T-cell (primary cell): ENCODE data around the gene HK1. TPM values are rescaled to one million over a fixed set of nuclear protein-coding genes. Genes with fewer than 3 reads are reported as not detected.

Experiments
- ATAC-seq, 4 experiments: fragments of 200-7000 bp in 3 of 4; fragments of 150-1000 bp in 1 of 4; cut with Tn5 transposase; replicated peaks in 1 of 4; 1 replicate in 3 of 4; 2 replicates in 1 of 4; pipeline ENCODE4 v1.10.0; 2021; ENCODE audit warnings: moderate library complexity in 3 of 4, mild to moderate bottlenecking in 2 of 4, moderate number of reproducible peaks in 1 of 4
- CTCF ChIA-PET, 2 donors: fragments of 300-600 bp; sonication (Branson Sonifier 250); formaldehyde crosslinking; loops; one replicate each; lab custom pipeline; 2022; ENCODE audit warnings: antibody characterized with exemption in 2 of 2; lab: Charles Lee
- POLR2A ChIA-PET, 2 donors: fragments of 300-600 bp; sonication (Branson Sonifier 250); formaldehyde crosslinking; loops; one replicate each; lab custom pipeline; 2022; ENCODE audit warnings: antibody characterized with exemption in 2 of 2; lab: Charles Lee
- DNase-seq, 35 experiments: peaks; one replicate each; pipeline versions ENCODE4 v3.0.0 to v3.0.0-alpha.2; 2013 to 2023
- H3K27ac ChIP-seq: one replicate; pipeline ENCODE4 v1.5.1; 2013; ENCODE audit warnings: low read length
- H3K27me3 ChIP-seq, 2 experiments: replicated peaks in 1 of 2; 1 replicate in 1 of 2; 2 replicates in 1 of 2; pipeline versions ENCODE4 v1.6.1 to v1.7.0; 2013; ENCODE audit warnings: low read length in 1 of 2, mixed read lengths in 1 of 2; ENCODE audit not compliant: control insufficient read depth in 2 of 2, insufficient read depth in 2 of 2; ENCODE audit errors: extremely low read depth in 1 of 2
- H3K36me3 ChIP-seq, 2 donors: 1 replicate in 1 of 2; 2 replicates in 1 of 2; pipeline versions ENCODE4 v1.6.1 to v1.7.0; 2013; ENCODE audit warnings: low read length in 1 of 2; ENCODE audit not compliant: control insufficient read depth in 2 of 2, insufficient read depth in 1 of 2; ENCODE audit errors: extremely low read depth in 1 of 2
- H3K4me1 ChIP-seq, 2 experiments: 1 replicate in 1 of 2; 2 replicates in 1 of 2; pipeline versions ENCODE4 v1.6.1 to v1.7.0; 2013; ENCODE audit warnings: low read length in 2 of 2, mixed read lengths in 1 of 2; ENCODE audit not compliant: insufficient read depth in 2 of 2, control insufficient read depth in 1 of 2; ENCODE audit errors: extremely low read depth in 1 of 2
- H3K4me3 ChIP-seq, 2 donors: 1 replicate in 1 of 2; 2 replicates in 1 of 2; pipeline versions ENCODE4 v1.5.1 to v1.7.0; 2013; ENCODE audit warnings: mild to moderate bottlenecking in 2 of 2, low read length in 1 of 2, moderate library complexity in 1 of 2; ENCODE audit not compliant: control insufficient read depth in 1 of 2; ENCODE audit errors: extremely low read depth in 1 of 2
- H3K9me3 ChIP-seq: 2 replicates; pipeline ENCODE4 v1.7.0; 2013
- H3K27ac Mint-ChIP-seq, 2 donors: one replicate each; pipeline ENCODE4 v1.8.0; 2020 to 2021; ENCODE audit warnings: mild to moderate bottlenecking in 2 of 2, mixed read lengths in 2 of 2
- H3K27me3 Mint-ChIP-seq, 2 donors: one replicate each; pipeline ENCODE4 v1.8.0; 2021 to 2022; ENCODE audit warnings: mixed read lengths in 2 of 2
- H3K36me3 Mint-ChIP-seq: one replicate; pipeline ENCODE4 v1.8.0; 2021; ENCODE audit warnings: mixed read lengths
- H3K4me1 Mint-ChIP-seq, 3 donors: one replicate each; pipeline ENCODE4 v1.8.0; 2020 to 2022; ENCODE audit warnings: mixed read lengths in 3 of 3, mild to moderate bottlenecking in 1 of 3
- H3K4me3 Mint-ChIP-seq, 3 donors: one replicate each; pipeline ENCODE4 v1.8.0; 2020 to 2022; ENCODE audit warnings: mild to moderate bottlenecking in 3 of 3, mixed read lengths in 3 of 3, moderate library complexity in 3 of 3
- H3K9me3 Mint-ChIP-seq, 3 donors: one replicate each; pipeline ENCODE4 v1.8.0; 2020 to 2022; ENCODE audit warnings: mixed read lengths in 3 of 3
- WGBS: methylation state at CpG from one replicate; pipeline ENCODE4 v1.1.5; 2013; ENCODE audit warnings: missing lambda C conversion rate; ENCODE audit not compliant: insufficient coverage; 5-methylcytosine and 5-hydroxymethylcytosine counted together
- total RNA-seq, 35 experiments: library from RNA in 6 of 35; stranded (reverse) in 6 of 35; fragments of 120-200 nt in 1 of 35; gene quantifications; one replicate each; pipeline versions ENCODE4 v1.2.1 to v1.2.4 and lab custom pipeline; 2013 to 2026

The HK1 gene
- total RNA-seq, 5 donors from 2014 or later (not counting 1 experiment from before 2014, with no cell fraction given), result 66.3 to 85.5 (median 83.6) TPM

GRCh38 chr10:69377933-69378332, 99.6 kb downstream of the HK1 start:
- POLR2A ChIA-PET, result interaction anchor here in 1 of 2 donors (0.7 kb wide), 1 partner anchor 60 kb away, joined by 4 read pairs; no protein-coding TSS in a partner anchor
- DNase-seq, result no peak
- 100% methylated on average over 1 of the region's 3 CpGs for WGBS
- peaks cover 52% of the 10 kb centered on the region for H3K36me3 Mint-ChIP-seq
- no peak overlapping the region for H3K27ac ChIP-seq
- no peaks in the 10 kb centered on the region for H3K9me3 ChIP-seq
- H3K4me1 Mint-ChIP-seq, result peaks cover 13 to 15% (median 14%) of the 10 kb centered on the region in 3 donors
- peak overlapping the region; percentile 36 to 71 for H3K27ac Mint-ChIP-seq
- ATAC-seq, result no peak
- H3K4me3 ChIP-seq, result no peak overlapping the region
- CTCF ChIA-PET, result interaction anchor here in 1 of 2 donors (0.7 kb wide), 1 partner anchor 165 kb away, joined by 4 read pairs; no protein-coding TSS in a partner anchor
- no peaks in the 10 kb centered on the region for H3K27me3 ChIP-seq
- no peaks in the 10 kb centered on the region for H3K9me3 Mint-ChIP-seq
- peaks cover 11 to 86% of the 10 kb centered on the region in 2 donors for H3K36me3 ChIP-seq
- H3K4me1 ChIP-seq, result peaks cover 0 to 17% of the 10 kb centered on the region in 2 experiments
- H3K27me3 Mint-ChIP-seq, result no peaks in the 10 kb centered on the region
- H3K4me3 Mint-ChIP-seq, result no peak overlapping the region

DNA sequence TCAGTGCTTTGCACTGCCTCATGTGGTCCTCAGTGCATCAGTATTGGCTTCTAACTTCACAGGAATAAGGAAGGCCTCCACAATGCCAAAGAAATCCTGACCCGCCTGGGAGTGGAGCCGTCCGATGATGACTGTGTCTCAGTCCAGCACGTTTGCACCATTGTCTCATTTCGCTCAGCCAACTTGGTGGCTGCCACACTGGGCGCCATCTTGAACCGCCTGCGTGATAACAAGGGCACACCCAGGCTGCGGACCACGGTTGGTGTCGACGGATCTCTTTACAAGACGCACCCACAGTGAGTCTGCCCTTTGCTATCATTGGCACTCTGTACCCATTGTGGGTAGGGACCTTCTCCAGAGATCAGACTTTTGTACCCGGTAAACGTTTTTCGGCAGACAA, 101.5 kb downstream of the HK1 start:
- peaks cover 2 to 4% (median 3%) of the 10 kb centered on the region in 3 donors for H3K4me1 Mint-ChIP-seq
- Histone ChIP-seq H3K27me3 (no peaks in the 10 kb centered on the region), H3K4me1 (peaks cover 0 to 7% of the 10 kb centered on the region in 2 experiments), H3K9me3 (no peaks in the 10 kb centered on the region), H3K36me3 (peaks cover 17 to 86% of the 10 kb centered on the region in 2 donors), H3K27ac (no peak overlapping the region), H3K4me3 (no peak overlapping the region)
- H3K27me3 Mint-ChIP-seq, result no peaks in the 10 kb centered on the region
- DNase-seq (no peak), ATAC-seq (no peak)
- WGBS, result 98% methylated on average over 16 of the region's 16 CpGs
- no peak overlapping the region for H3K27ac Mint-ChIP-seq
- peaks cover 59% of the 10 kb centered on the region for H3K36me3 Mint-ChIP-seq
- no peaks in the 10 kb centered on the region for H3K9me3 Mint-ChIP-seq
- POLR2A ChIA-PET, result no interaction called here
- H3K4me3 Mint-ChIP-seq, result no peak overlapping the region
- CTCF ChIA-PET, result no interaction called here

- Histone ChIP-seq H3K27ac (no peak overlapping the region), H3K4me3 (no peak overlapping the region), H3K4me1 (no peaks in the 10 kb centered on the region), H3K9me3 (no peaks in the 10 kb centered on the region), H3K27me3 (no peaks in the 10 kb centered on the region), H3K36me3 (peaks cover 21 to 88% of the 10 kb centered on the region in 2 donors)
- H3K27ac Mint-ChIP-seq, result no peak overlapping the region
- 95% methylated on average over 16 of the region's 26 CpGs for WGBS
- POLR2A ChIA-PET, result no interaction called here
- no peaks in the 10 kb centered on the region for H3K9me3 Mint-ChIP-seq
- no peak for ATAC-seq
- no peak overlapping the region for H3K4me3 Mint-ChIP-seq
- H3K27me3 Mint-ChIP-seq, result no peaks in the 10 kb centered on the region
- no peak for DNase-seq
- H3K36me3 Mint-ChIP-seq, result peaks cover 63% of the 10 kb centered on the region
- H3K4me1 Mint-ChIP-seq, result peaks cover 0 to 2% (median 0%) of the 10 kb centered on the region in 3 donors
- CTCF ChIA-PET, result interaction anchor here in 1 of 2 donors (0.6 kb wide), 1 partner anchor 143 kb away, joined by 5 read pairs; no protein-coding TSS in a partner anchor
Measured at GRCh38 chr10:69382382-69383117, 104.3 kb downstream of the HK1 start.

GRCh38 chr10:69383558-69383957, 105.3 kb downstream of the HK1 start:
- no peaks in the 10 kb centered on the region for H3K27me3 ChIP-seq
- no peaks in the 10 kb centered on the region for H3K4me1 ChIP-seq
- CTCF ChIA-PET, result interaction anchor here (0.6 kb wide), 2 partner anchors 18 to 25 kb away, joined by 3 to 4 read pairs; no protein-coding TSS in a partner anchor
- H3K36me3 Mint-ChIP-seq, result peaks cover 64% of the 10 kb centered on the region
- no peaks in the 10 kb centered on the region for H3K27me3 Mint-ChIP-seq
- DNase-seq (no peak), ATAC-seq (no peak)
- H3K27ac ChIP-seq, result no peak overlapping the region
- no peak overlapping the region for H3K4me3 ChIP-seq
- H3K9me3 ChIP-seq, result no peaks in the 10 kb centered on the region
- H3K27ac Mint-ChIP-seq, result peak overlapping the region in 1 of 2 donors; percentile 61
- POLR2A ChIA-PET, result no interaction called here
- H3K36me3 ChIP-seq, result peaks cover 27 to 88% of the 10 kb centered on the region in 2 donors
- H3K9me3 Mint-ChIP-seq, result no peaks in the 10 kb centered on the region
- no peaks in the 10 kb centered on the region for H3K4me1 Mint-ChIP-seq
- WGBS, result 85% methylated on average over 3 of the region's 3 CpGs
- H3K4me3 Mint-ChIP-seq, result no peak overlapping the region

DNA sequence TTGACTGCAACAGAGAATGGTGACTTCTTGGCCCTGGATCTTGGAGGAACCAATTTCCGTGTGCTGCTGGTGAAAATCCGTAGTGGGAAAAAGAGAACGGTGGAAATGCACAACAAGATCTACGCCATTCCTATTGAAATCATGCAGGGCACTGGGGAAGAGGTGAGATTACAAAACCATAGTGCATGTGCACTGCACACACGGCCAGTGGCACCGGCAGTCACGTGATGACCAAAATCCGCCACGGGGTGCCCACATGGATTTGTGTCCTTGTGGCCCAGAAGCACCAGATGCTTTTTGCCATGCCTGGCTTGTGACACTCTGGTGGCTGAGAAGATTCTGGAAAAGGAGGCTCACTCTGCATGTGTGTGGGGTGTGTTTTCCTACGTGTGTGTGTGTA, 106.0 kb downstream of the HK1 start:
- H3K27ac Mint-ChIP-seq, result peak overlapping the region in 1 of 2 donors; percentile 24
- Histone ChIP-seq H3K9me3 (no peaks in the 10 kb centered on the region), H3K27ac (no peak overlapping the region), H3K36me3 (peaks cover 31 to 93% of the 10 kb centered on the region in 2 donors), H3K27me3 (no peaks in the 10 kb centered on the region), H3K4me3 (no peak overlapping the region), H3K4me1 (no peaks in the 10 kb centered on the region)
- no peak overlapping the region for H3K4me3 Mint-ChIP-seq
- no peaks in the 10 kb centered on the region for H3K27me3 Mint-ChIP-seq
- DNase-seq (no peak), ATAC-seq (no peak)
- H3K4me1 Mint-ChIP-seq, result peaks cover 0 to 3% (median 3%) of the 10 kb centered on the region in 3 donors
- 96% methylated on average over 9 of the region's 10 CpGs for WGBS
- peaks cover 64% of the 10 kb centered on the region for H3K36me3 Mint-ChIP-seq
- no peaks in the 10 kb centered on the region for H3K9me3 Mint-ChIP-seq
- POLR2A ChIA-PET, result no interaction called here
- CTCF ChIA-PET, result no interaction called here

GRCh38 chr10:69385454-69386350, 107.4 kb downstream of the HK1 start:
- H3K4me1 ChIP-seq, result peaks cover 0 to 13% of the 10 kb centered on the region in 2 experiments
- no peaks in the 10 kb centered on the region for H3K9me3 ChIP-seq
- H3K9me3 Mint-ChIP-seq, result no peaks in the 10 kb centered on the region
- CTCF ChIA-PET, result no interaction called here
- no peak overlapping the region for H3K27ac ChIP-seq
- peak overlapping the region in 1 of 2 donors; percentile 3 for H3K27ac Mint-ChIP-seq
- H3K27me3 Mint-ChIP-seq, result no peaks in the 10 kb centered on the region
- peaks cover 6 to 17% (median 7%) of the 10 kb centered on the region in 3 donors for H3K4me1 Mint-ChIP-seq
- peaks cover 31 to 88% of the 10 kb centered on the region in 2 donors for H3K36me3 ChIP-seq
- H3K27me3 ChIP-seq, result no peaks in the 10 kb centered on the region
- no peak for DNase-seq
- peaks cover 62% of the 10 kb centered on the region for H3K36me3 Mint-ChIP-seq
- no peak for ATAC-seq
- H3K4me3 ChIP-seq, result no peak overlapping the region
- POLR2A ChIA-PET, result no interaction called here
- no peak overlapping the region for H3K4me3 Mint-ChIP-seq
- WGBS, result 100% methylated on average over 6 of the region's 11 CpGs
